ENCODE measurements around the gene CELA2A. TPM values are rescaled to one million over a fixed set of nuclear protein-coding genes. Genes with fewer than 3 reads are reported as not detected.
"Not testable (repeated sequence)": the region's sequence is repeated elsewhere in the genome, so short reads cannot be mapped to it uniquely, and the experiment has no call there.

Gene CELA2A
- total RNA-seq, 4 donors from 2014 or later = not detected

DNA sequence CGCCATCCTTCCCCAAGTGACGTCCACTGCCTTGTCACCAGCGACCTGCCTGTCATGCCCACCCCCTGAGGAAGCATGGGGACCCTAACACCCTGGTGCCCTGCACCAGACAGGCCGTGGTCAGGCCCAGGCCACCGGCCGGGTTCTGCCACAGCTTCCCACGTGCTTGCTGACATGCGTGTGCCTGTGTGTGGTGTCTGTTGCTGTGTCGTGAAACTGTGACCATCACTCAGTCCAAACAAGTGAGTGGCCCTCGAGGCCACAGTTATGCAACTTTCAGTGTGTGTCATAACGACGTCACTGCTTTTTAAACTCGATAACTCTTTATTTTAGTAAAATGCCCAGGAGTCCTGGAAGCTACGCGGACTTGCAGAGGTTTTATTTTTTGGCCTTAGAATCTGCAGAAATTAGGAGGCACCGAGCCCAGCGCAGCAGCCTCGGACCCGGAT, 26.8 kb upstream of the CELA2A start:
- 76 to 81% methylated on average over 17 of the region's 19 CpGs for WGBS, 2 donors
- TF ChIP-seq, protein P1, sequence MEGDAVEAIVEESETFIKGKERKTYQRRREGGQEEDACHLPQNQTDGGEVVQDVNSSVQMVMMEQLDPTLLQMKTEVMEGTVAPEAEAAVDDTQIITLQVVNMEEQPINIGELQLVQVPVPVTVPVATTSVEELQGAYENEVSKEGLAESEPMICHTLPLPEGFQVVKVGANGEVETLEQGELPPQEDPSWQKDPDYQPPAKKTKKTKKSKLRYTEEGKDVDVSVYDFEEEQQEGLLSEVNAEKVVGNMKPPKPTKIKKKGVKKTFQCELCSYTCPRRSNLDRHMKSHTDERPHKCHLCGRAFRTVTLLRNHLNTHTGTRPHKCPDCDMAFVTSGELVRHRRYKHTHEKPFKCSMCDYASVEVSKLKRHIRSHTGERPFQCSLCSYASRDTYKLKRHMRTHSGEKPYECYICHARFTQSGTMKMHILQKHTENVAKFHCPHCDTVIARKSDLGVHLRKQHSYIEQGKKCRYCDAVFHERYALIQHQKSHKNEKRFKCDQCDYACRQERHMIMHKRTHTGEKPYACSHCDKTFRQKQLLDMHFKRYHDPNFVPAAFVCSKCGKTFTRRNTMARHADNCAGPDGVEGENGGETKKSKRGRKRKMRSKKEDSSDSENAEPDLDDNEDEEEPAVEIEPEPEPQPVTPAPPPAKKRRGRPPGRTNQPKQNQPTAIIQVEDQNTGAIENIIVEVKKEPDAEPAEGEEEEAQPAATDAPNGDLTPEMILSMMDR (IDR thresholded peaks at IDR 0.05) = no peak
- TF ChIP-seq POLR2A (IDR thresholded peaks at IDR 0.05) = no peak
- no peak overlapping the region for H3K4me3 ChIP-seq (ENCODE audit: low read depth, poor library complexity, severe bottlenecking)
- no peak for DNase-seq (ENCODE audit: low spot score in 2 of 2)
- intact Hi-C loops (cut with DNase I; ENCODE audit: low total_unique reads) = loop anchor here (2.0 to 10.0 kb wide), 2 partner anchors 107 to 305 kb away; no protein-coding TSS in a partner anchor

GRCh38 chr1:15430787-15431570, 25.6 kb upstream of the CELA2A start:
- intact Hi-C loops (cut with DNase I; ENCODE audit: low total_unique reads) = no loop called here
- DNase-seq (ENCODE audit: low spot score in 2 of 2) = peak; percentile 49 to 95
- no peak overlapping the region for H3K4me3 ChIP-seq (ENCODE audit: low read depth, poor library complexity, severe bottlenecking)
- TF ChIP-seq POLR2A (IDR thresholded peaks at IDR 0.05) = no peak
- TF ChIP-seq, protein P1 (IDR thresholded peaks at IDR 0.05) = peak in 1 of 3 donors; percentile 68
- 58 to 62% methylated on average over 19 of the region's 19 CpGs for WGBS, 2 donors

DNA sequence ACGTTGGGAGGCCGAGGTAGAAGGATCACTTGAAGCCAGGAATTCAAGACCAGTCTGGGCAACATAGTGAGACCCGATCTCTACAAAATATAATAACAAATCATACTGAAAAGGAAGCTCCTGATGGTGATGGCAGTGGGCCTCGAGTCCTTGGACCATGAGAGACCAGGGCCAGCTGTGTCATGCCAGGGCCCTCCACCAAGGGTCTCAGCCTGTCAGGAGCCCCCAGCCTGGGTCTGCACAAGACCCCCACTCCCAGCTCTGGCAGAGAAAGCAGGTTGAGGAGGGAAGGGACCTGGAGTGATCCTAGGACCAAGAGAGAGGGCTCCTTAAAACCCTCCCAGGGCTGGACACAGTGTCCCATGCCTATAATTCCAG, 25.0 kb upstream of the CELA2A start:
- DNase-seq (ENCODE audit: low spot score in 2 of 2) = no peak
- WGBS, 2 donors = 81 to 83% methylated on average over 4 of the region's 4 CpGs
- no peak overlapping the region for H3K4me3 ChIP-seq (ENCODE audit: low read depth, poor library complexity, severe bottlenecking)
- intact Hi-C loops (cut with DNase I; ENCODE audit: low total_unique reads) = no loop called here
- TF ChIP-seq, protein P1 (IDR thresholded peaks at IDR 0.05) = no peak
- TF ChIP-seq POLR2A (IDR thresholded peaks at IDR 0.05) = no peak

DNA sequence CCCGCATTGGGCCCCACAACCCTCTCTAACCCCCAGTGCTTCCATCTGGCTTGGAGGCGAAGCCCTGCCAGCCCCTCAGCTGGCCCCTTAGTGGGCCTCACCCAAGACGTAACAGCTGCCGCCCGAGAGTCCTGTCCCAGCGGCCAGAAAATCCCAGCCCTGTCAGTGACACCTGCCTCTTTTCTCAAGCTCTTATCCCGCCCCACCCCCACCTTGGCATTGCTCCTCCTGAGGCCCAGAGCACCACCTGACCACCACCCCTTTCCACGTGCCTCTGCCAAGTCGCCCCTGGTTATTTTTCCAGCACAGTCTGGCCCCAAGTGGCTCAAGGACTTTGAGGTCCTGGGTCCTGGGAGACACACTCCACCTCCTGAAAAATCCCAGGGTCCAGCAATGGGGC, 24.2 kb upstream of the CELA2A start:
- H3K4me3 ChIP-seq (ENCODE audit: low read depth, poor library complexity, severe bottlenecking) = no peak overlapping the region
- WGBS, 2 donors = 78 to 83% methylated on average over 9 of the region's 9 CpGs
- TF ChIP-seq, protein P1 (IDR thresholded peaks at IDR 0.05) = no peak
- TF ChIP-seq POLR2A (IDR thresholded peaks at IDR 0.05) = no peak
- no peak for DNase-seq (ENCODE audit: low spot score in 2 of 2)
- intact Hi-C loops (cut with DNase I; ENCODE audit: low total_unique reads) = no loop called here

DNA sequence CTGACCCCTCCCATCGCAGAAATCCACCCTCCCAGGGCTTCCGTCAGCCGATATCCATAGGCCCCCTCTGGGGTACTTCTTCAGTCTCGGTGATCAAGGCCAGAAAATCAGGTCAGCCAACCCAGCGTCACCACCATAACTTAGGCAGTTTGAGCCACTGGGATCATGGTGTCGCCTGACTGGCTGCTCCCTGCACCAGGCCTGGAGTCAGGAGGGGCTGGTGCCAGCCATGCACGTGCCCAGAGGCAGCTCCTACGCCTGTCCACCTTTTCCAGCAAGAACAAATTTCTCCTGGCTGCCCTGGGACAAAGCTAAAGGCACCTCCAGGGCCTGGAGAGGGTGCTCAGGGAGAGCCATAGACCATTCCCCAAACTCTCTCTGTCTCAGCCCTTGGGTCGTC, 23.1 kb upstream of the CELA2A start:
- 78 to 87% methylated on average over 9 of the region's 9 CpGs for WGBS, 2 donors

DNA sequence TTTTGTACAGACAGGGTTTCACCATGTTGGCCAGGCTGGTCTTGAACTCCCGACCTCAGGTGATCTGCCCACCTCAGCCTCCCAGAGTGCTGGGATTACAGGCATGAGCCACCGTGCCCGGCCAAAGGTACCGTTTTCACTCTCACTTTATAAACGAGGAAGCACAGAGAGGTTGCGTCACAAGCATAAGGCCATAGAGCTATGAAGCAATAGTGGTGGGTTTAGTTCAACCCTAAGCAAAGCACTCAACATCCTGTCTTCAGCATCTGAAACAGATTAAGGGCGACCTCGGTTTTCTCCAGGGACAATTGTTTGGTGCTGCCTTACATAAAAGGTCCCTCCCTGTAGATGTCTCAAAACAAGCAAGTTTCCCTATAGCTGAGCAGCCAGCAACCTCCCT, 21.8 kb upstream of the CELA2A start:
- intact Hi-C loops (cut with DNase I; ENCODE audit: low total_unique reads); DNase-seq (ENCODE audit: low spot score in 2 of 2): not testable (repeated sequence)

More for the DNA sequence above, 23.1 kb upstream of the CELA2A start:
- TF ChIP-seq, protein P1 (IDR thresholded peaks at IDR 0.05) = no peak
- TF ChIP-seq POLR2A (IDR thresholded peaks at IDR 0.05) = no peak
- no peak overlapping the region for H3K4me3 ChIP-seq (ENCODE audit: low read depth, poor library complexity, severe bottlenecking)
- DNase-seq (ENCODE audit: low spot score in 2 of 2) = no peak
- intact Hi-C loops (cut with DNase I; ENCODE audit: low total_unique reads) = no loop called here

More for the DNA sequence above, 21.8 kb upstream of the CELA2A start:
- H3K4me3 ChIP-seq (ENCODE audit: low read depth, poor library complexity, severe bottlenecking) = not testable (repeated sequence)
- 63 to 65% methylated on average over 8 of the region's 8 CpGs for WGBS, 2 donors

Data from lower leg skin (tissue), 4 donors.